ENCODE data around the gene RANBP2.

The RANBP2 gene

GRCh38 chr2:108835040-108835439 is 115.8 kb downstream of the RANBP2 start:
- TF ChIP-seq CTCF (conservative IDR thresholded peaks at IDR 0.05; ENCODE audit: low read length): no peak
- DNase-seq (ENCODE audit: low read depth): no peak
- no peak overlapping the region for H3K4me3 ChIP-seq (ENCODE audit: low read length)

Measured in AG10803 (cell line).